Measurements from ENCODE around the gene GIN1. TPM values are rescaled to one million over a fixed set of nuclear protein-coding genes. Genes with fewer than 3 reads are reported as not detected.

Gene GIN1
- total and polyA plus RNA-seq, 7 donors, result 7.8 to 12.5 (median 11.6) TPM

GRCh38 chr5:103114440-103114839 lies 5.5 kb downstream of the GIN1 start:
- H3K9me3 ChIP-seq, result no peaks in the 10 kb centered on the region
- no peak overlapping the region for H3K27ac ChIP-seq
- TF ChIP-seq CTCF (IDR thresholded peaks at IDR 0.05), result no peak
- intact Hi-C loops (cut with DNase I), result loop anchor here in 1 of 2 donors (10.0 kb wide), 1 partner anchor 360 kb away; the partner anchor contains the start of gene PAM
- DNase-seq (no peak), ATAC-seq (no peak)
- no peaks in the 10 kb centered on the region for H3K36me3 ChIP-seq (ENCODE audit: insufficient read depth in 1 of 2, low read depth in 1 of 2)
- H3K4me3 ChIP-seq, result no peak overlapping the region
- 82 to 87% (median 85%) methylated on average over 2 of the region's 2 CpGs for WGBS, 3 donors
- H3K27me3 ChIP-seq (ENCODE audit: insufficient read depth in 3 of 3, low read length in 2 of 3), result no peaks in the 10 kb centered on the region
- peaks cover 21% of the 10 kb centered on the region for H3K4me1 ChIP-seq

GRCh38 chr5:103112910-103113309 lies 7.0 kb downstream of the GIN1 start:
- TF ChIP-seq CTCF (IDR thresholded peaks at IDR 0.05), result no peak
- H3K27ac ChIP-seq, result no peak overlapping the region
- no peaks in the 10 kb centered on the region for H3K36me3 ChIP-seq (ENCODE audit: insufficient read depth in 1 of 2, low read depth in 1 of 2)
- H3K27me3 ChIP-seq (ENCODE audit: insufficient read depth in 3 of 3, low read length in 2 of 3), result no peaks in the 10 kb centered on the region
- intact Hi-C loops (cut with DNase I), result loop anchor here in 1 of 2 donors (10.0 kb wide), 1 partner anchor 358 kb away; the partner anchor contains the start of gene PAM
- no peak for DNase-seq
- ATAC-seq, result no peak
- WGBS, 3 donors, result 94 to 96% (median 95%) methylated on average over 2 of the region's 2 CpGs
- H3K4me1 ChIP-seq, result peaks cover 13% of the 10 kb centered on the region
- H3K9me3 ChIP-seq, result no peaks in the 10 kb centered on the region
- H3K4me3 ChIP-seq, result no peak overlapping the region

GRCh38 chr5:103111468-103111867 lies 8.5 kb downstream of the GIN1 start:
- H3K36me3 ChIP-seq (ENCODE audit: insufficient read depth in 1 of 2, low read depth in 1 of 2), result peaks cover 0 to 14% of the 10 kb centered on the region in 2 donors
- no peaks in the 10 kb centered on the region for H3K9me3 ChIP-seq
- ATAC-seq (no peak), DNase-seq (no peak)
- no peaks in the 10 kb centered on the region for H3K27me3 ChIP-seq (ENCODE audit: insufficient read depth in 3 of 3, low read length in 2 of 3)
- H3K4me3 ChIP-seq, result no peak overlapping the region
- 84 to 86% (median 84%) methylated on average over 2 of the region's 2 CpGs for WGBS, 3 donors
- peaks cover under 1% of the 10 kb centered on the region for H3K4me1 ChIP-seq
- H3K27ac ChIP-seq, result no peak overlapping the region
- intact Hi-C loops (cut with DNase I), result loop anchor here in 1 of 2 donors (10.0 kb wide), 1 partner anchor 357 kb away; the partner anchor contains the start of gene PAM
- no peak for TF ChIP-seq CTCF (IDR thresholded peaks at IDR 0.05)

- no peaks in the 10 kb centered on the region for H3K9me3 ChIP-seq
- intact Hi-C loops (cut with DNase I), result loop anchor here in 1 of 2 donors (10.0 kb wide), 1 partner anchor 356 kb away; the partner anchor contains the start of gene PAM
- H3K36me3 ChIP-seq (ENCODE audit: insufficient read depth in 1 of 2, low read depth in 1 of 2), result peaks cover 0 to 15% of the 10 kb centered on the region in 2 donors
- H3K4me3 ChIP-seq, result no peak overlapping the region
- no peaks in the 10 kb centered on the region for H3K4me1 ChIP-seq
- ATAC-seq (no peak), DNase-seq (no peak)
- no peak overlapping the region for H3K27ac ChIP-seq
- no peaks in the 10 kb centered on the region for H3K27me3 ChIP-seq (ENCODE audit: insufficient read depth in 3 of 3, low read length in 2 of 3)
- TF ChIP-seq CTCF (IDR thresholded peaks at IDR 0.05), result no peak
- 91 to 95% (median 94%) methylated on average over 2 of the region's 2 CpGs for WGBS, 3 donors
Measured at GRCh38 chr5:103110403-103110802, 9.5 kb downstream of the GIN1 start.

- no peak for ATAC-seq
- H3K4me1 ChIP-seq, result no peaks in the 10 kb centered on the region
Measured at GRCh38 chr5:103109277-103109676, 10.7 kb downstream of the GIN1 start.

More at GRCh38 chr5:103109277-103109676, 10.7 kb downstream of the GIN1 start:
- 70 to 84% (median 78%) methylated on average over 1 of the region's 1 CpG for WGBS, 3 donors
- Histone ChIP-seq H3K36me3 (ENCODE audit: insufficient read depth in 1 of 2, low read depth in 1 of 2) (peaks cover 0 to 19% of the 10 kb centered on the region in 2 donors), H3K27ac (no peak overlapping the region), H3K9me3 (no peaks in the 10 kb centered on the region), H3K4me3 (no peak overlapping the region), H3K27me3 (ENCODE audit: insufficient read depth in 3 of 3, low read length in 2 of 3) (no peaks in the 10 kb centered on the region)
- intact Hi-C loops (cut with DNase I), result no loop called here
- no peak for DNase-seq
- TF ChIP-seq CTCF (IDR thresholded peaks at IDR 0.05), result no peak

Data from psoas muscle (tissue), 8 donors.